HepG2 (cell line): ENCODE measurements around the gene VRK1. TPM values are rescaled to one million over a fixed set of nuclear protein-coding genes. Genes with fewer than 3 reads are reported as not detected.

Source experiments
- ATAC-seq: fragments of 200-7000 bp; cut with Tn5 transposase; 3 replicates; pipeline ENCODE4 v1.9.1; 2020; ENCODE audit warnings: mild to moderate bottlenecking, moderate library complexity
- BruUV-seq: library from RNA; stranded (reverse); fragments of 400-500 nt; replicated peaks from 2 replicates; lab custom pipeline; 2021; lab: Mats Ljungman, UMichigan
- CTCF ChIA-PET: fragments of 300-600 bp; formaldehyde crosslinking; extraction: SDS; loops from one replicate; lab custom pipeline; 2021; ENCODE audit warnings: low total read pairs, inconsistent platforms, low intra/inter-chr PET ratio; lab: Yijun Ruan, JAX
- POLR2A ChIA-PET: fragments of 350-600 bp; sonication (Branson Sonifier 250); formaldehyde crosslinking; loops from one replicate; lab custom pipeline; 2020; ENCODE audit warnings: antibody characterized with exemption, inconsistent platforms; lab: Yijun Ruan, JAX
- DNase-seq: peaks from one replicate; pipeline ENCODE4 v3.0.0-alpha.2; 2015; ENCODE audit warnings: low spot score
- FAIRE-seq: peaks from 3 replicates; lab custom pipeline; 2011; peaks lifted over from hg19 to GRCh38; lab: Jason Lieb, UNC
- H2AFZ ChIP-seq: one replicate; pipeline ENCODE4 v1.6.1; 2011; ENCODE audit warnings: low read length, inconsistent platforms
- H3K27ac ChIP-seq: fragments of 300-600 bp; 3 replicates; pipeline ENCODE4 v1.8.0; 2011; ENCODE audit warnings: mixed run types, mild to moderate bottlenecking, mixed read lengths, low read length, inconsistent platforms; ENCODE audit not compliant: insufficient read depth; ENCODE audit errors: extremely low read length
- H3K27me3 ChIP-seq, 2 experiments: fragments of 200-600 bp in 1 of 2; 2 replicates in 1 of 2; 3 replicates in 1 of 2; pipeline versions ENCODE4 v1.6.0 to v1.8.0; 2011; ENCODE audit warnings: low read length in 2 of 2, mild to moderate bottlenecking in 2 of 2, moderate library complexity in 2 of 2, inconsistent platforms in 1 of 2; ENCODE audit not compliant: insufficient read depth in 2 of 2, control insufficient read depth in 1 of 2
- H3K36me3 ChIP-seq, 2 experiments: fragments of 200-600 bp in 1 of 2; replicated peaks in 1 of 2; 2 replicates in 1 of 2; 3 replicates in 1 of 2; pipeline versions ENCODE4 v1.5.1 to v1.8.0; 2011; ENCODE audit warnings: low read length in 2 of 2, inconsistent platforms in 1 of 2; ENCODE audit not compliant: insufficient read depth in 2 of 2, control insufficient read depth in 1 of 2
- H3K4me1 ChIP-seq: 2 replicates; pipeline ENCODE4 v1.5.1; 2012; ENCODE audit warnings: low read length, inconsistent platforms; ENCODE audit not compliant: insufficient read depth
- H3K4me2 ChIP-seq: 2 replicates; pipeline ENCODE4 v1.6.0; 2011; ENCODE audit warnings: low read depth, low read length, inconsistent platforms
- H3K4me3 ChIP-seq, 3 experiments: fragments of 200-600 bp in 1 of 3; sonication (generic), shearing (Covaris generic) in 1 of 3; replicated peaks in 1 of 3; 2 replicates each; pipeline ENCODE4 v1.5.1; 2011 to 2016; ENCODE audit warnings: low read length in 3 of 3, inconsistent platforms in 2 of 3, low read depth in 2 of 3, mild to moderate bottlenecking in 2 of 3, control low read depth in 1 of 3, mixed read lengths in 1 of 3; ENCODE audit not compliant: insufficient read depth in 1 of 3
- H3K79me2 ChIP-seq: one replicate; pipeline ENCODE4 v1.6.1; 2011; ENCODE audit warnings: low read length, inconsistent platforms; ENCODE audit not compliant: insufficient read depth
- H3K9ac ChIP-seq: 2 replicates; pipeline ENCODE4 v1.6.0; 2011; ENCODE audit warnings: mild to moderate bottlenecking, low read depth, low read length, inconsistent platforms; ENCODE audit not compliant: insufficient read depth
- H3K9me3 ChIP-seq: 2 replicates; pipeline ENCODE4 v1.5.1; 2012; ENCODE audit warnings: mild to moderate bottlenecking, low read length
- H4K20me1 ChIP-seq: 2 replicates; pipeline ENCODE4 v1.6.0; 2011; ENCODE audit warnings: inconsistent platforms, mild to moderate bottlenecking, low read length, moderate library complexity; ENCODE audit not compliant: insufficient read depth
- HNRNPUL1 ChIP-seq: fragments of 200-400 bp; formaldehyde crosslinking; IDR thresholded peaks from 2 replicates; pipeline ENCODE4 v1.6.1; 2017; ENCODE audit warnings: low read depth, mild to moderate bottlenecking, low read length, moderate library complexity
- WGBS: methylation state at CpG from one replicate; pipeline ENCODE4 v1.1.6; 2017; ENCODE audit warnings: low lambda C conversion rate; 5-methylcytosine and 5-hydroxymethylcytosine counted together
- in situ Hi-C: cut with HindIII; loops from 2 replicates; pipeline ENCODE4 v1.10.0; 2017; ENCODE audit warnings: low pct_unique_long_range_greater_than_20kb; ENCODE audit not compliant: extremely low pct_ligation_motif_present
- intact Hi-C: fragments of 100-400 bp; cut with micrococcal nuclease; formaldehyde crosslinking; loops from one replicate; pipeline ENCODE4 v1.10.0; 2022; ENCODE audit not compliant: unreplicated experiment
- polyA plus RNA-seq, 8 experiments: library from polyadenylated mRNA; depleted of rRNA in 3 of 8; stranded (reverse) in 7 of 8; unstranded in 1 of 8; fragments of >200 nt; fragmentation: Illumina TruSeq in 4 of 8; extraction: Trizol in 4 of 8; gene quantifications; 2 replicates each; pipeline versions ENCODE4 v1.2.1 to v1.2.3, GENCODE V29; 2011 to 2016; ENCODE audit warnings: low read depth in 4 of 8, missing spikeins in 1 of 8, mixed read lengths in 1 of 8; ENCODE audit not compliant: insufficient read depth in 1 of 8
- total RNA-seq, 5 experiments: library from RNA; depleted of rRNA; stranded (reverse); fragments of >200 nt; fragmentation: Illumina TruSeq; extraction: Trizol; gene quantifications; 2 replicates each; pipeline ENCODE4 v1.2.3, GENCODE V29; 2016; ENCODE audit warnings: low read depth in 1 of 5
- TF ChIP-seq, protein P1 (sequence below): sonication (generic); formaldehyde crosslinking; IDR thresholded peaks from 2 replicates; pipeline ENCODE4 v1.5.0; 2020; ENCODE audit warnings: mild to moderate bottlenecking, missing genetic modification reagents
- TF ChIP-seq, protein P2 (sequence below): sonication (generic); formaldehyde crosslinking; conservative IDR thresholded peaks from 2 replicates; pipeline ENCODE4 v1.8.1; 2023; ENCODE audit warnings: missing genetic modification reagents

The VRK1 gene
- total and polyA plus RNA-seq, 2 of the 13 experiments (the other 11 are each of a cell fraction or from before 2014, with no cell fraction given), result 7.9 to 51.3 TPM

DNA sequence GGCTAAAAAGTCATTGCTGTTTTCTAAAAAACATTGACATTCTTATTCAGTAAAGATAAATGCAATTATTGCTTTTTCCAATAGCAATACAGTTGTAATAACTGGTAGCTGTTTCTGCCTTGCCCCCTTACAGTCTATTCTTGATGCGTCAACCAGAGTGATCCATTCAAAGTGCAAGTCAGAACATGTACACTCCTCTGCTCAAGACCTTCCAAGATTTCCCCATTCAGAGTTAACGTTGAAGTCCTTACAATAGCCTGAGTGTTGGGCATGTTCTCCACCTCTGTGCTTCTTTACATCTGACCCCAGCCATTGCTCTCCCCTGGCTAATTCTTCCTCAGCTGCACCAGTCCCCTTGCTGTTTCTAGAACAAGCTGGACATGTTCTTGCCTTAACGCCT is 24.3 kb downstream of the VRK1 start:
- no peak for FAIRE-seq
- Histone ChIP-seq H3K27ac (no peak overlapping the region), H4K20me1 (no peaks in the 10 kb centered on the region), H3K9me3 (no peaks in the 10 kb centered on the region), H3K4me3 (no peak overlapping the region), H3K9ac (no peak overlapping the region), H3K27me3 (no peaks in the 10 kb centered on the region), H2AFZ (no peak overlapping the region), H3K4me1 (peaks cover 13% of the 10 kb centered on the region), H3K36me3 (no peaks in the 10 kb centered on the region), H3K4me2 (no peak overlapping the region), H3K79me2 (peaks cover 44% of the 10 kb centered on the region)
- POLR2A ChIA-PET, result no interaction called here
- in situ Hi-C loops (no loop called here), intact Hi-C loops (no loop called here)
- ATAC-seq, result no peak
- 100% methylated on average over 3 of the region's 3 CpGs for WGBS
- no TSS peak for BruUV-seq
- no peak for DNase-seq
- TF ChIP-seq, protein P1, sequence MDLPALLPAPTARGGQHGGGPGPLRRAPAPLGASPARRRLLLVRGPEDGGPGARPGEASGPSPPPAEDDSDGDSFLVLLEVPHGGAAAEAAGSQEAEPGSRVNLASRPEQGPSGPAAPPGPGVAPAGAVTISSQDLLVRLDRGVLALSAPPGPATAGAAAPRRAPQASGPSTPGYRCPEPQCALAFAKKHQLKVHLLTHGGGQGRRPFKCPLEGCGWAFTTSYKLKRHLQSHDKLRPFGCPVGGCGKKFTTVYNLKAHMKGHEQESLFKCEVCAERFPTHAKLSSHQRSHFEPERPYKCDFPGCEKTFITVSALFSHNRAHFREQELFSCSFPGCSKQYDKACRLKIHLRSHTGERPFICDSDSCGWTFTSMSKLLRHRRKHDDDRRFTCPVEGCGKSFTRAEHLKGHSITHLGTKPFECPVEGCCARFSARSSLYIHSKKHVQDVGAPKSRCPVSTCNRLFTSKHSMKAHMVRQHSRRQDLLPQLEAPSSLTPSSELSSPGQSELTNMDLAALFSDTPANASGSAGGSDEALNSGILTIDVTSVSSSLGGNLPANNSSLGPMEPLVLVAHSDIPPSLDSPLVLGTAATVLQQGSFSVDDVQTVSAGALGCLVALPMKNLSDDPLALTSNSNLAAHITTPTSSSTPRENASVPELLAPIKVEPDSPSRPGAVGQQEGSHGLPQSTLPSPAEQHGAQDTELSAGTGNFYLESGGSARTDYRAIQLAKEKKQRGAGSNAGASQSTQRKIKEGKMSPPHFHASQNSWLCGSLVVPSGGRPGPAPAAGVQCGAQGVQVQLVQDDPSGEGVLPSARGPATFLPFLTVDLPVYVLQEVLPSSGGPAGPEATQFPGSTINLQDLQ (CRISPR knock-in tag), result no peak
- CTCF ChIA-PET, result no interaction called here

DNA sequence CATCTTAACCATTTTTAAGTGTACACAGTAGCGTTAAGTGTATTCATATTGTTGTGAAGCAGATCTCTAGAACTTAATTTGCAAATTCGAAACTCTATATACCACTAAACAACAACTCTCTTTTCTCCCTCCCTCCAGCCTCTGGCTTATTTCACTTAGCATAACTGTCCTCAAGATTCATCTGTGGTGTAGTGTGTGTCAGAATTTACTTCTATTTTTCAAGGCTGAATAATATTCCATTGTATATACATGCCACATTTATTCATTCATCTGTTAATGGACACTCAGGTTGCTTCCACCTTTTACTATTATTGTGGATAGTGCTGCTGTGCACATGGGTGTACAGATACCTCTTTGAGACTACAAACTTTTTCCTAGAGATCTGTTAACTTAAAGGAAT is 26.5 kb downstream of the VRK1 start:
- ATAC-seq, result no peak
- Histone ChIP-seq H3K9me3 (no peaks in the 10 kb centered on the region), H3K9ac (no peak overlapping the region), H3K4me2 (no peak overlapping the region), H3K27me3 (no peaks in the 10 kb centered on the region), H2AFZ (no peak overlapping the region), H3K4me1 (peaks cover 7% of the 10 kb centered on the region), H3K27ac (no peak overlapping the region), H4K20me1 (no peaks in the 10 kb centered on the region), H3K36me3 (no peaks in the 10 kb centered on the region), H3K4me3 (no peak overlapping the region), H3K79me2 (peaks cover 37% of the 10 kb centered on the region)
- POLR2A ChIA-PET, result no interaction called here
- TF ChIP-seq HNRNPUL1, result no peak
- TF ChIP-seq, protein P2, sequence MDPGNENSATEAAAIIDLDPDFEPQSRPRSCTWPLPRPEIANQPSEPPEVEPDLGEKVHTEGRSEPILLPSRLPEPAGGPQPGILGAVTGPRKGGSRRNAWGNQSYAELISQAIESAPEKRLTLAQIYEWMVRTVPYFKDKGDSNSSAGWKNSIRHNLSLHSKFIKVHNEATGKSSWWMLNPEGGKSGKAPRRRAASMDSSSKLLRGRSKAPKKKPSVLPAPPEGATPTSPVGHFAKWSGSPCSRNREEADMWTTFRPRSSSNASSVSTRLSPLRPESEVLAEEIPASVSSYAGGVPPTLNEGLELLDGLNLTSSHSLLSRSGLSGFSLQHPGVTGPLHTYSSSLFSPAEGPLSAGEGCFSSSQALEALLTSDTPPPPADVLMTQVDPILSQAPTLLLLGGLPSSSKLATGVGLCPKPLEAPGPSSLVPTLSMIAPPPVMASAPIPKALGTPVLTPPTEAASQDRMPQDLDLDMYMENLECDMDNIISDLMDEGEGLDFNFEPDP (CRISPR knock-in tag), result no peak
- DNase-seq, result no peak
- BruUV-seq, result no TSS peak
- FAIRE-seq, result no peak
- in situ Hi-C loops (no loop called here), intact Hi-C loops (no loop called here)
- CTCF ChIA-PET, result no interaction called here
- WGBS, result 96% methylated on average over 2 of the region's 2 CpGs
